ENCODE results near the gene AMN. TPM values are rescaled to one million over a fixed set of nuclear protein-coding genes. Genes with fewer than 3 reads are reported as not detected.

AMN gene
- total and polyA plus RNA-seq, 9 donors = 0.10 to 4.6 (median 0.59) TPM; not detected in 1

DNA sequence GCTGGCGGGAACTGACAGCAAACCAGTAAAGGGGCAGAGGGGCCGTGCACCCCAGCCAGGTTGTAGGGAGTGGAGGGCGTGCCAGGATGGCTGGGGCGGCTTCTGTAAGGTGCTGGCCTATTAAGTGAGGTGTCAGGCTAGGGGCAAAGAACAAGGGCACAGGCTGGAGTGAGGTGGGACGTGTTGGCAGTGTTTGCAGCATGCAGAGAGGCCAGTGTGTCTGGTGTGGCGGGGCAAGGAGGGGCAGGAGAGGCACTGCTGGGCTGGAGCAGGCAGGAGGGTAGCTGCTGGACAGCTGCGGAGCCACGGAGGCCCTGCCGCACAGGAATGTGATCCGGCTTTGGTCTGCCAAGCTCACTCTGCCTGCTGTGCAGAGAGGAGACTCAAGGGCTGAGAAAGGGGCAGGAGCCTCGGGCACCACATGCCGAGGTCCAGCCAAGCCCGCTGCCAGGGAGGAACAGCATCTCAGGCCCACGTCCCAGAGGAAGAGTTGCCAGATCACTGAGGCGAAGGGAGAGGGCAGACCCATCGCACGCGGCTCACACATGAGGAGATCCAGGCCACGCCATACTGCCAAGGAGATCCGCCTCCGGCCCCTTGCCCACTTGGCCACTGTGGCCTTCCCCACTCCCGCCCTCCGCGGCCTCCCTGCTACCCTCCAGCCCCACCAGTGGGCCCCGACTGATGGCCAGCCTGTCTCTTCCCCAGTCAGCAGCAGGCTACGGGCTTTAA is 46.8 kb downstream of the AMN start:
- Histone ChIP-seq H3K9me3 (no peaks in the 10 kb centered on the region), H3K4me3 (no peak overlapping the region), H3K27ac (no peak overlapping the region), H3K4me1 (ENCODE audit: insufficient read depth) (no peaks in the 10 kb centered on the region), H3K27me3 (no peaks in the 10 kb centered on the region), H3K36me3 (no peaks in the 10 kb centered on the region)
- intact Hi-C loops (cut with DNase I) = no loop called here
- TF ChIP-seq POLR2A (IDR thresholded peaks at IDR 0.05) = no peak
- TF ChIP-seq, protein P1, sequence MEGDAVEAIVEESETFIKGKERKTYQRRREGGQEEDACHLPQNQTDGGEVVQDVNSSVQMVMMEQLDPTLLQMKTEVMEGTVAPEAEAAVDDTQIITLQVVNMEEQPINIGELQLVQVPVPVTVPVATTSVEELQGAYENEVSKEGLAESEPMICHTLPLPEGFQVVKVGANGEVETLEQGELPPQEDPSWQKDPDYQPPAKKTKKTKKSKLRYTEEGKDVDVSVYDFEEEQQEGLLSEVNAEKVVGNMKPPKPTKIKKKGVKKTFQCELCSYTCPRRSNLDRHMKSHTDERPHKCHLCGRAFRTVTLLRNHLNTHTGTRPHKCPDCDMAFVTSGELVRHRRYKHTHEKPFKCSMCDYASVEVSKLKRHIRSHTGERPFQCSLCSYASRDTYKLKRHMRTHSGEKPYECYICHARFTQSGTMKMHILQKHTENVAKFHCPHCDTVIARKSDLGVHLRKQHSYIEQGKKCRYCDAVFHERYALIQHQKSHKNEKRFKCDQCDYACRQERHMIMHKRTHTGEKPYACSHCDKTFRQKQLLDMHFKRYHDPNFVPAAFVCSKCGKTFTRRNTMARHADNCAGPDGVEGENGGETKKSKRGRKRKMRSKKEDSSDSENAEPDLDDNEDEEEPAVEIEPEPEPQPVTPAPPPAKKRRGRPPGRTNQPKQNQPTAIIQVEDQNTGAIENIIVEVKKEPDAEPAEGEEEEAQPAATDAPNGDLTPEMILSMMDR (IDR thresholded peaks at IDR 0.05) = no peak
- 92 to 93% (median 93%) methylated on average over 26 of the region's 26 CpGs for WGBS, 3 donors
- no peak for DNase-seq

DNA sequence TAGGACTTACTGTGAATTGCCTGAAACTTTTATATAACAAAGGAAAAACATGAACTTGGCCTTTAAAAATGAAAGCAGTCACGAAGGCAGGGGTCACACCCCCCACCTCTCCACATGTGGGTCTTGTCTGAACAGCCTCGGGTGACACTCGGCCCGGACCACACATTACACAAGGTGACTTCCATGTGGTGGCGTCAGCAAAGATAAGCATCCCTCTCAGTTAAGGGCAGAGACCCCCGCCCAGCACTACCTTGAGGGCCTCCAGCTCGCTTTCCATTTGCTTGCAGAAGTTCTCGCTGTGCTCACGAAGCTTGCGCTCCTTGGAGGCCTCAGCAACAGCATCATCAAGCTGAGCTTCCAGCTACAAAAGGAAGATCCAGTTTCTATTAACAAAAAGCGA is 47.4 kb downstream of the AMN start:
- no peak for DNase-seq
- no peaks in the 10 kb centered on the region for H3K36me3 ChIP-seq
- no peak overlapping the region for H3K4me3 ChIP-seq
- 82 to 88% (median 85%) methylated on average over 11 of the region's 11 CpGs for WGBS, 3 donors
- H3K27me3 ChIP-seq = no peaks in the 10 kb centered on the region
- no peaks in the 10 kb centered on the region for H3K4me1 ChIP-seq (ENCODE audit: insufficient read depth)
- intact Hi-C loops (cut with DNase I) = no loop called here
- TF ChIP-seq POLR2A (IDR thresholded peaks at IDR 0.05) = no peak
- TF ChIP-seq, protein P1 (IDR thresholded peaks at IDR 0.05) = no peak
- no peak for TF ChIP-seq EP300 (IDR thresholded peaks at IDR 0.05)
- H3K27ac ChIP-seq = no peak overlapping the region
- H3K9me3 ChIP-seq = no peaks in the 10 kb centered on the region

DNA sequence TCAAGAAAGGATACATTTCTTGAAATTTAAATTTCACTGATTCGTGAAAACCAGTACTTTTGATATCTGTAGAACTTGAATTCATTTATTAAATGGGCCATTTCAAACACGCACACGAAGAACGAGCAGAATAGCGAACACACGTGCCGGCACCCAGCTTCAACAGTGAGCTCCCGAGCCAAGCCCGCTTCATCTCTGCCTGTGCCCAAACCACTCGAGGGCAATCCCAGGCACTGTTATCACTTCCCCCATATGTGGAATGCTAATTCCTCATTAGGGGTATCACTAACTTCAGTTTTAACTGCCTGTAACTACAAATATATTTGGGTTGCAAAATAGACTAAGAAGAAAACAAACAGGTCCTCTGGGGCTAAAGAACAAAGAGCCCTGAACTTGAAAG is 48.0 kb downstream of the AMN start:
- intact Hi-C loops (cut with DNase I) = no loop called here
- Histone ChIP-seq H3K36me3 (no peaks in the 10 kb centered on the region), H3K4me1 (ENCODE audit: insufficient read depth) (no peaks in the 10 kb centered on the region)

DNA sequence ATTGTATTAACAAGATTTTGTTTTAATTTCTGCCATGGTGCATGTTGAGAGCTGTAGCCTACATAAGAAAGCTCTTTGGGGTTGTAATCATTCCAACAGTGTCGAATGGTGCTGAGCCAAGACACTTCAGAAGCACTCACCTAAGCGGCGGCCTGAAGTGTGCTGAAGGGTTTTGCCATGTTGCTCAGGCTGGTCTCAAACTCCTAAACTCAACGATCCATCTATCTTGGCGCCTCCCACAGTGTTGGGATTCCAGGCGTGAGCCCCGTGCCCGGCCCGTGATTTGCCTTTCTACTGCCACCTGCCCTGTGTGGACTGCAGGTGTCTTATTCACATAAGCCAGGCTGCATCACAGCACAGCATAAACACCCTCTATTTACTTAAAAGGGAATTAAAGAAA is 48.9 kb downstream of the AMN start:
- H3K9me3 ChIP-seq = no peaks in the 10 kb centered on the region
- no peaks in the 10 kb centered on the region for H3K27me3 ChIP-seq
- no peaks in the 10 kb centered on the region for H3K36me3 ChIP-seq
- no peak for DNase-seq
- H3K27ac ChIP-seq = no peak overlapping the region
- H3K4me1 ChIP-seq (ENCODE audit: insufficient read depth) = no peaks in the 10 kb centered on the region
- intact Hi-C loops (cut with DNase I) = no loop called here
- WGBS, 3 donors = 90 to 92% (median 90%) methylated on average over 9 of the region's 9 CpGs
- H3K4me3 ChIP-seq = no peak overlapping the region
- TF ChIP-seq EP300 (IDR thresholded peaks at IDR 0.05) (no peak), POLR2A (IDR thresholded peaks at IDR 0.05) (no peak)
- TF ChIP-seq, protein P1 (IDR thresholded peaks at IDR 0.05) = no peak

More for the DNA sequence above, 48.0 kb downstream of the AMN start:
- H3K27me3 ChIP-seq = no peaks in the 10 kb centered on the region
- H3K27ac ChIP-seq = no peak overlapping the region
- no peaks in the 10 kb centered on the region for H3K9me3 ChIP-seq
- TF ChIP-seq, protein P1 (IDR thresholded peaks at IDR 0.05) = no peak
- TF ChIP-seq POLR2A (IDR thresholded peaks at IDR 0.05) = no peak
- no peak for TF ChIP-seq EP300 (IDR thresholded peaks at IDR 0.05)
- WGBS, 3 donors = 88 to 91% (median 89%) methylated on average over 10 of the region's 10 CpGs
- H3K4me3 ChIP-seq = no peak overlapping the region
- DNase-seq = no peak

All from ovary (tissue), 9 donors.